ENCODE data around the gene C2orf15.

The C2orf15 gene

GRCh38 chr2:99198103-99198841 lies 56.8 kb downstream of the C2orf15 start:
- TF ChIP-seq FOXP2 (optimal IDR thresholded peaks at IDR 0.05; ENCODE audit: control extremely low read depth, extremely low read length, insufficient read depth) (no peak), EZH2 (IDR thresholded peaks at IDR 0.05) (no peak), POLR2AphosphoS5 (IDR thresholded peaks at IDR 0.05; ENCODE audit: borderline replicate concordance, low read depth, low read length) (no peak)
- DNase-seq (ENCODE audit: low read depth, low spot score): no peak
- peaks cover 37% of the 10 kb centered on the region for H3K36me3 ChIP-seq (ENCODE audit: insufficient read depth, low read length)

GRCh38 chr2:99200076-99200800 lies 58.7 kb downstream of the C2orf15 start:
- no peak for DNase-seq (ENCODE audit: low read depth, low spot score)
- Histone ChIP-seq H3K27ac (no peak overlapping the region), H3K36me3 (ENCODE audit: insufficient read depth, low read length) (peaks cover 32% of the 10 kb centered on the region)

More at GRCh38 chr2:99198103-99198841, 56.8 kb downstream of the C2orf15 start:
- no peak overlapping the region for H3K27ac ChIP-seq
- H3K9ac ChIP-seq (ENCODE audit: insufficient read length): no peak overlapping the region
- no peaks in the 10 kb centered on the region for H3K9me3 ChIP-seq (ENCODE audit: low read depth, low read length)
- H3K4me3 ChIP-seq: no peak overlapping the region

More at GRCh38 chr2:99200076-99200800, 58.7 kb downstream of the C2orf15 start:
- TF ChIP-seq EZH2 (IDR thresholded peaks at IDR 0.05) (no peak), FOXP2 (optimal IDR thresholded peaks at IDR 0.05; ENCODE audit: control extremely low read depth, extremely low read length, insufficient read depth) (no peak), POLR2AphosphoS5 (IDR thresholded peaks at IDR 0.05; ENCODE audit: borderline replicate concordance, low read depth, low read length) (no peak)
- Histone ChIP-seq H3K9me3 (ENCODE audit: low read depth, low read length) (no peaks in the 10 kb centered on the region), H3K4me3 (no peak overlapping the region), H3K9ac (ENCODE audit: insufficient read length) (no peak overlapping the region)

All from SK-N-MC (cell line).